BJ (cell line): ENCODE data around the gene MAP1B. TPM values are rescaled to one million over a fixed set of nuclear protein-coding genes. Genes with fewer than 3 reads are reported as not detected.

ENCODE experiments used
- CTCF ChIA-PET: fragments of 350-600 bp; formaldehyde crosslinking; extraction: SDS; loops from one replicate; lab custom pipeline; 2021; ENCODE audit warnings: antibody characterized with exemption, inconsistent platforms; lab: Yijun Ruan, JAX
- POLR2A ChIA-PET: fragments of 300-600 bp; sonication (Branson Sonifier 250); formaldehyde crosslinking; extraction: SDS; loops from one replicate; lab custom pipeline; 2021; ENCODE audit warnings: antibody characterized with exemption; lab: Charles Lee
- DNase-seq: peaks from one replicate; pipeline ENCODE4 v3.0.0-alpha.2; 2011; ENCODE audit warnings: low read depth
- H3K27me3 ChIP-seq: 2 replicates; pipeline ENCODE4 v1.6.0; 2011; ENCODE audit warnings: low read length; ENCODE audit not compliant: control insufficient read depth, insufficient read depth
- H3K36me3 ChIP-seq: 2 replicates; pipeline ENCODE4 v1.5.1; 2011; ENCODE audit warnings: low read length; ENCODE audit not compliant: control insufficient read depth, insufficient read depth
- H3K4me3 ChIP-seq: 2 replicates; pipeline ENCODE4 v1.5.1; 2011; ENCODE audit warnings: low read depth, mild to moderate bottlenecking, control low read depth, low read length
- polyA plus RNA-seq: library from polyadenylated mRNA; depleted of rRNA; stranded (reverse); fragments of >200 nt; gene quantifications from 2 replicates; pipeline ENCODE4 v1.2.3, GENCODE V29; 2011
- TF ChIP-seq, protein P1 (sequence below): IDR thresholded peaks from 2 replicates; pipeline ENCODE4 v1.5.1; 2011; ENCODE audit warnings: low read depth, mild to moderate bottlenecking, control low read depth, inconsistent platforms, low read length, moderate library complexity; ENCODE audit not compliant: insufficient read depth

The MAP1B gene
- polyA plus RNA-seq, 1 experiment: 27.1 TPM

DNA sequence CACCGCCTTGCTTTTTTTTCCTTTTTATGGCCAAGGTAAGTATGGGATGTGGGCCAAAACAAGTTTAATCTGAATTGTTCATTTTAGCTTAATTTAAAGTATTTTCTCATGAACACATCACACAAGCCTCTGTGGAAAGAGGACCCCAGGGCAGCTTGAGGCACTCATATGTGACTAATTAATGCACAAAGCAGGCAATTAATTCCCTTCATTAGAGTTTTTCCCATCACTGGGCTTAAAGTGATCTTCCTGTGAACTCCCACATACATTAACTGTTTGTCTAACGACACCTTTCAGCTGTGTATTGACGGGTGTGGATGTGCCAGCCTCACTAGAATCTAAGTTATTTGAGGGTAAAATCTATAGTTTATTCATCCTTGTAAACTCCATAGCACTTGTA is 109.5 kb downstream of the MAP1B start:
- DNase-seq: no peak
- TF ChIP-seq, protein P1, sequence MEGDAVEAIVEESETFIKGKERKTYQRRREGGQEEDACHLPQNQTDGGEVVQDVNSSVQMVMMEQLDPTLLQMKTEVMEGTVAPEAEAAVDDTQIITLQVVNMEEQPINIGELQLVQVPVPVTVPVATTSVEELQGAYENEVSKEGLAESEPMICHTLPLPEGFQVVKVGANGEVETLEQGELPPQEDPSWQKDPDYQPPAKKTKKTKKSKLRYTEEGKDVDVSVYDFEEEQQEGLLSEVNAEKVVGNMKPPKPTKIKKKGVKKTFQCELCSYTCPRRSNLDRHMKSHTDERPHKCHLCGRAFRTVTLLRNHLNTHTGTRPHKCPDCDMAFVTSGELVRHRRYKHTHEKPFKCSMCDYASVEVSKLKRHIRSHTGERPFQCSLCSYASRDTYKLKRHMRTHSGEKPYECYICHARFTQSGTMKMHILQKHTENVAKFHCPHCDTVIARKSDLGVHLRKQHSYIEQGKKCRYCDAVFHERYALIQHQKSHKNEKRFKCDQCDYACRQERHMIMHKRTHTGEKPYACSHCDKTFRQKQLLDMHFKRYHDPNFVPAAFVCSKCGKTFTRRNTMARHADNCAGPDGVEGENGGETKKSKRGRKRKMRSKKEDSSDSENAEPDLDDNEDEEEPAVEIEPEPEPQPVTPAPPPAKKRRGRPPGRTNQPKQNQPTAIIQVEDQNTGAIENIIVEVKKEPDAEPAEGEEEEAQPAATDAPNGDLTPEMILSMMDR: no peak
- ChIA-PET POLR2A (no interaction called here), CTCF (interaction anchor here (0.9 to 1.7 kb wide), 3 partner anchors 13 to 15 kb away, joined by 3 to 4 read pairs (median 3); no protein-coding TSS in a partner anchor)
- Histone ChIP-seq H3K27me3 (no peaks in the 10 kb centered on the region), H3K36me3 (peaks cover 12% of the 10 kb centered on the region), H3K4me3 (no peak overlapping the region)

DNA sequence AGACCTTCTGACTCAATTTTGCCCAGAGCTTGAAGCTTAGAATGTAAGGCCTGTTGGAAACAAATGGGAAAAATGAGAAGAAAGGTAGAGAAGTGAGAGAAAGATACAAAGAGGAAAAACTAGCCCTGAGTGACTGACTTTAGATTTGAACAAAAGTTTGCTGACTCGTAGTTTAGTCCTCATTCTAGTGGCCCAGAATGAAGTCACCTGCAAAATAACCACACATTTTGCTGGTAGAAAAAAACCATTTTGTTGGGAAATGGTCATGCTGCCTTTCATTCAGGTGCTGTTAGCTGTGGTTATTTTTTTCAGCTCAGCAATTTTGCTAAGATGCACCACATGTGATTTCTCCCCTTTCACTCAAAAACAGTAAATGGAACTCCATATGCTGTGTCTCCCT is 113.8 kb downstream of the MAP1B start:
- Histone ChIP-seq H3K27me3 (no peaks in the 10 kb centered on the region), H3K36me3 (peaks cover 14% of the 10 kb centered on the region), H3K4me3 (no peak overlapping the region)
- TF ChIP-seq, protein P1: no peak
- ChIA-PET CTCF (no interaction called here), POLR2A (no interaction called here)
- no peak for DNase-seq

DNA sequence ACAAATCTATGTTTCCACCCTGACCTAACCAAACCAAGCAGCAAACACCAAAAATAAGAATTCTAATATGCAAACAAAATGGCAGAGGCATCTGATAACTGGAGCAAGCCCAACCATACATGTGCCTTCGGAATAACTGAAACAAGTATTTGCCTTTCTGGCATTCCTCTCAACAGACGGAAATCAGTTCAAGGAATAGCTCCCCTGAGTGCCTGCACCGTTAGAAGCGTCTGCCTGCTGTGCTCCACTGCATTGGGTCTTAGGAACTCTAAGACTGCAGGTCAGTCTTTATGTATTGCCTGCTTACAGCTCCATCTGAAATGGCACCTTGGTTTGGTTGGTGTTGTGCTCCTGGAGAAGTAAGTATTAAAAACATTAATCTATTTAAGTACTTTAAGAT is 114.3 kb downstream of the MAP1B start:
- CTCF ChIA-PET: no interaction called here

DNA sequence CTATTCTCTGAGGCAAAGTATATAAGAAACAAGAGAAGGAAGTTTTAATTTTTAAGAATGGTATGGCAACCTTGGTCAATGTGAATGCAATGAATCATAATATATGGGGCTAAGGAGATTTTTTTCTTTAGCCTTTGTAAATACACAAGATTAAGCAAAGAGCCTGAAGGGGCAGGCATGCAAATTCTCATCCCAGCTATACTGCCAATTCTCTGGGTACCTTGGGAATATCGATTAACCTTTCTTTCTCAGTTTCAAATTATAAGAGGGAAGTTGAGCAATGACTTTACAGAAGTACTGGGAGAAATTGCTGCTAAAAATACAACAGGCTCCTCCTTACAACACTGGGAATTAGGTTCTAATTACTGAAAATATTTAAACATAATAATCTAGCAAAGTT is 115.2 kb downstream of the MAP1B start:
- ChIA-PET POLR2A (no interaction called here), CTCF (no interaction called here)
- H3K36me3 ChIP-seq: peaks cover 14% of the 10 kb centered on the region
- no peaks in the 10 kb centered on the region for H3K27me3 ChIP-seq
- DNase-seq: no peak
- TF ChIP-seq, protein P1: no peak
- H3K4me3 ChIP-seq: no peak overlapping the region

More for the DNA sequence above, 114.3 kb downstream of the MAP1B start:
- Histone ChIP-seq H3K4me3 (no peak overlapping the region), H3K36me3 (peaks cover 14% of the 10 kb centered on the region), H3K27me3 (no peaks in the 10 kb centered on the region)
- TF ChIP-seq, protein P1: no peak
- no peak for DNase-seq
- POLR2A ChIA-PET: no interaction called here

GRCh38 chr5:72223371-72223770 is 116.1 kb downstream of the MAP1B start:
- CTCF ChIA-PET: interaction anchor here (1.1 kb wide), 1 partner anchor 82 kb away, joined by 4 read pairs; no protein-coding TSS in a partner anchor
- TF ChIP-seq, protein P1: no peak
- no peak for DNase-seq
- Histone ChIP-seq H3K36me3 (peaks cover 11% of the 10 kb centered on the region), H3K27me3 (no peaks in the 10 kb centered on the region), H3K4me3 (no peak overlapping the region)
- POLR2A ChIA-PET: no interaction called here
